ENCODE data around the gene NOL9. TPM values are rescaled to one million over a fixed set of nuclear protein-coding genes. Genes with fewer than 3 reads are reported as not detected.
A peak's percentile ranks its signal among the peaks of the same experiment; 100 is the strongest.

NOL9 gene
- total and polyA plus RNA-seq, 10 of the 15 experiments (the other 5 are each of a cell fraction or from before 2014, with no cell fraction given) = 3.9 to 35.9 (median 23.0) TPM

GRCh38 chr1:6554907-6555778 lies 830 bp upstream of the NOL9 start, which contains the start of gene TAS1R1:
Gene TAS1R1, plus strand, starts transcription at chr1:6555307. Its CDS starts 67 bp downstream, at chr1:6555374.
- Histone ChIP-seq H3K79me2 (ENCODE audit: control insufficient read depth, insufficient read depth, low read length) (peaks cover 21% of the 10 kb centered on the region), H3K27ac (ENCODE audit: control insufficient read depth, insufficient read depth) (peak within 1 kb of the TSS; percentile 78), H3K27me3 (replicated peaks in 1 of 2; ENCODE audit: control insufficient read depth in 2 of 2, insufficient read depth in 2 of 2, low read length in 1 of 2) (no peaks in the 10 kb centered on the region), H3K36me3 (ENCODE audit: control insufficient read depth in 2 of 2, insufficient read depth in 2 of 2, low read length in 1 of 2) (no peaks in the 10 kb centered on the region), H3K4me2 (ENCODE audit: control insufficient read depth, insufficient read depth) (peak within 1 kb of the TSS; percentile 77), H3K9ac (ENCODE audit: control insufficient read depth, insufficient read depth, low read length) (peak within 1 kb of the TSS; percentile 96), H4K20me1 (ENCODE audit: control insufficient read depth, insufficient read depth) (no peaks in the 10 kb centered on the region), H3K9me3 (replicated peaks; ENCODE audit: control insufficient read depth, insufficient read depth, low read length) (no peaks in the 10 kb centered on the region), H2AFZ (ENCODE audit: control insufficient read depth, low read depth, low read length) (peak within 1 kb of the TSS; percentile 98), H3K4me3 (peak within 1 kb of the TSS; percentile 78), H3K4me1 (ENCODE audit: control insufficient read depth, insufficient read depth, low read length) (peaks cover 9% of the 10 kb centered on the region)
- ChIA-PET CTCF (interaction anchor here (0.8 to 4.6 kb wide), 18 partner anchors 15 to 308 kb away, joined by 3 to 39 read pairs (median 4); partner anchors contain the start of genes KLHL21 and ZBTB48), RAD21 (ENCODE audit: unreplicated experiment) (interaction anchor here (0.9 to 1.5 kb wide), 7 partner anchors 25 to 146 kb away, joined by 3 to 11 read pairs (median 3); partner anchors contain the start of genes DNAJC11, THAP3 and ZBTB48), SMC1A (ENCODE audit: uncharacterized antibody, unreplicated experiment) (interaction anchor here (0.7 to 1.4 kb wide), 4 partner anchors 8 to 63 kb away, joined by 3 read pairs; no protein-coding TSS in a partner anchor), POLR2A (interaction anchor here (1.2 kb wide), 1 partner anchor 25 kb away, joined by 3 read pairs; the partner anchor contains the start of gene ZBTB48)
- ATAC-seq (no peak), FAIRE-seq (no peak), DNase-seq (ENCODE audit: low read depth, low spot score) (no peak)
- BruUV-seq (replicated peaks) = no TSS peak
- intact Hi-C loops (cut with micrococcal nuclease; ENCODE audit: unreplicated experiment) = loop anchor here (5.0 kb wide), 1 partner anchor 57 kb away; the partner anchor contains the start of gene PHF13
- in situ Hi-C loops (cut with MboI) = no loop called here
- no peak for TF ChIP-seq CHD2 (IDR thresholded peaks at IDR 0.05; ENCODE audit: borderline replicate concordance, low read depth, low read length)
- no peak for TF ChIP-seq NR2C1 (IDR thresholded peaks at IDR 0.05)
- no peak for TF ChIP-seq ETV6 (conservative IDR thresholded peaks at IDR 0.05 in 1 of 2, IDR thresholded peaks at IDR 0.05 in 1 of 2; ENCODE audit: borderline replicate concordance in 1 of 2, low read depth in 1 of 2)
- TF ChIP-seq SRF (IDR thresholded peaks at IDR 0.05; ENCODE audit: low read depth in 2 of 2, low read length in 2 of 2) = no peak
- TF ChIP-seq SMARCA5 (IDR thresholded peaks at IDR 0.05) = no peak
- TF ChIP-seq, protein P1, sequence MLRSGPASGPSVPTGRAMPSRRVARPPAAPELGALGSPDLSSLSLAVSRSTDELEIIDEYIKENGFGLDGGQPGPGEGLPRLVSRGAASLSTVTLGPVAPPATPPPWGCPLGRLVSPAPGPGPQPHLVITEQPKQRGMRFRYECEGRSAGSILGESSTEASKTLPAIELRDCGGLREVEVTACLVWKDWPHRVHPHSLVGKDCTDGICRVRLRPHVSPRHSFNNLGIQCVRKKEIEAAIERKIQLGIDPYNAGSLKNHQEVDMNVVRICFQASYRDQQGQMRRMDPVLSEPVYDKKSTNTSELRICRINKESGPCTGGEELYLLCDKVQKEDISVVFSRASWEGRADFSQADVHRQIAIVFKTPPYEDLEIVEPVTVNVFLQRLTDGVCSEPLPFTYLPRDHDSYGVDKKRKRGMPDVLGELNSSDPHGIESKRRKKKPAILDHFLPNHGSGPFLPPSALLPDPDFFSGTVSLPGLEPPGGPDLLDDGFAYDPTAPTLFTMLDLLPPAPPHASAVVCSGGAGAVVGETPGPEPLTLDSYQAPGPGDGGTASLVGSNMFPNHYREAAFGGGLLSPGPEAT (IDR thresholded peaks at IDR 0.05; ENCODE audit: low read depth) = no peak
- TF ChIP-seq KAT2A (conservative IDR thresholded peaks at IDR 0.05; ENCODE audit: control insufficient read depth, low read depth, low read length) = no peak
- TF ChIP-seq PBX3 (IDR thresholded peaks at IDR 0.05; ENCODE audit: insufficient replicate concordance, low read depth, low read length) = no peak
- no peak for TF ChIP-seq IKZF1 (conservative IDR thresholded peaks at IDR 0.05)
- 43% methylated on average over 19 of the region's 19 CpGs for WGBS (ENCODE audit: insufficient coverage, insufficient replicate concordance, low lambda C conversion rate, missing lambda C conversion rate)
